GM12874 (cell line): ENCODE results near the gene ZNF664.

Source experiments
- TF ChIP-seq, protein P1 (sequence below): IDR thresholded peaks from 2 replicates; pipeline ENCODE4 v1.5.1; 2011; ENCODE audit warnings: low read depth, mild to moderate bottlenecking, control low read depth, low read length, moderate library complexity; ENCODE audit not compliant: insufficient read depth

The ZNF664 gene

GRCh38 chr12:124033859-124034258 is 60.8 kb downstream of the ZNF664 start:
- TF ChIP-seq, protein P1, sequence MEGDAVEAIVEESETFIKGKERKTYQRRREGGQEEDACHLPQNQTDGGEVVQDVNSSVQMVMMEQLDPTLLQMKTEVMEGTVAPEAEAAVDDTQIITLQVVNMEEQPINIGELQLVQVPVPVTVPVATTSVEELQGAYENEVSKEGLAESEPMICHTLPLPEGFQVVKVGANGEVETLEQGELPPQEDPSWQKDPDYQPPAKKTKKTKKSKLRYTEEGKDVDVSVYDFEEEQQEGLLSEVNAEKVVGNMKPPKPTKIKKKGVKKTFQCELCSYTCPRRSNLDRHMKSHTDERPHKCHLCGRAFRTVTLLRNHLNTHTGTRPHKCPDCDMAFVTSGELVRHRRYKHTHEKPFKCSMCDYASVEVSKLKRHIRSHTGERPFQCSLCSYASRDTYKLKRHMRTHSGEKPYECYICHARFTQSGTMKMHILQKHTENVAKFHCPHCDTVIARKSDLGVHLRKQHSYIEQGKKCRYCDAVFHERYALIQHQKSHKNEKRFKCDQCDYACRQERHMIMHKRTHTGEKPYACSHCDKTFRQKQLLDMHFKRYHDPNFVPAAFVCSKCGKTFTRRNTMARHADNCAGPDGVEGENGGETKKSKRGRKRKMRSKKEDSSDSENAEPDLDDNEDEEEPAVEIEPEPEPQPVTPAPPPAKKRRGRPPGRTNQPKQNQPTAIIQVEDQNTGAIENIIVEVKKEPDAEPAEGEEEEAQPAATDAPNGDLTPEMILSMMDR, result no peak

- TF ChIP-seq, protein P1, result no peak
Measured at GRCh38 chr12:124034297-124034696, 61.3 kb downstream of the ZNF664 start.

DNA sequence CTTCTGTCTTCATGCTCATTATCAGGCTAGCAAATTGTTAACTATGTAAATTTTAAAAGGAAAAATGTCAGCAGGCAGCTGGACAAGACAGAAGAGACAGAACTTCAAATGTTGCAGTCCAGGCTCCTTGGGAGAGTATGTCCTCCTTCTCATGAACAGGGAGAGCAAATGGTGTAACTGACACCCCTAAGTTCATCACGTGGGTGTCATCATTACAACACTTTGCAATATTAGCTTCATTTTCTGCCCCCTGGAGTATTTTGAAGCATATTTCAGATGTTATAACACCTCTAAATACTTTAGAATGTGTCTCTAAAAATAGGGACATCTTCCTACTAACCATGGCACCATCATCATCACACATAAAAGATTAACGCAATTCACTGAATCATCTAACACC is 62.1 kb downstream of the ZNF664 start:
- TF ChIP-seq, protein P1, result no peak

DNA sequence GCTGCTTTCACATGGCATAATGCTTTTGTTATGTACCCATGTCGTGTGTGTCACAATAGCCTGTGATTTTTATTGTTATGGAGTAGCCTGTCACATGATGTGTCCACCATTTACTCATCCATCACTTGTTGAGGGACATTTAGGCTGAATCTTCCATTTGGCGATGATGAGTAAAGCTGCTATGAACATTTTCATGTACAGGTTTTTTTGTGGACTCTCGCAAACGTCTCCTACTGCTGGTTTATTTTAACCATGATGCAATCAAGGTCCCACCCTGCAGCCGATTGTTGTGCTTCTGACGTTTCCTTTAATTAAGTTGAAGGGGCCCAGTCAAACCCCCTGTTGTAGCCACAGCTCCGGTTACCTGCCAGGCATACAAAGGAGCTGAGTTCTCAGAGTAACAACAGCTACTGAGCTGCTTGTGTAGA is 63.2 kb downstream of the ZNF664 start:
- TF ChIP-seq, protein P1, result no peak

DNA sequence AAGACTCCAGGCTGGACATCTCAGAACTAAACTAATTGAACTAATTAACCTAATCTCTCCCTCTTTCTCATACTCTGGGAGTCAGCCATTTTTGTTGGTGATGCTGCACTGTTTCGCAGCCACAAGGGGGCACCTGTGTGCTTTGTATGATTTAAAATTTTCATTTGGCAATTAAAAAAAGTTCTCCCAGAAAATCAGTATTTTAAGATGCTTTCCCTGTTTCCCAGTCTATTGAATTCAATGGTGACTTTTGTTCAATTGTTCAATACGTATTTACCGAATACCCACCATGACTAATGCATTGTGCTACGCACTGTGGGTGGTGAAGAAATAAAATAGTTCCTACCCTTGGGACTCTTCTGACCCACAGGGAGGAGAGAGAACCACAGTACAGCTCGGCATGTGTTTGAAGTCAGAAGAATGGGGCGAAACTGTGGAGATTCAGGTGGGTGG is 63.7 kb downstream of the ZNF664 start:
- TF ChIP-seq, protein P1, result peak; percentile 67; the same call in 1 of the 2 replicates

- TF ChIP-seq, protein P1, result no peak
Measured at GRCh38 chr12:124037331-124037730, 64.3 kb downstream of the ZNF664 start.

- TF ChIP-seq, protein P1, result no peak
Measured at GRCh38 chr12:124039276-124039675, 66.3 kb downstream of the ZNF664 start.
